Skeletal muscle cell (primary cell): Measurements from ENCODE around the gene TSPAN18.

Source experiments
- DNase-seq: peaks from one replicate; pipeline ENCODE4 v3.0.0-alpha.2; 2010; ENCODE audit warnings: low read depth
- H3K4me3 ChIP-seq: 2 replicates; pipeline ENCODE4 v1.5.1; 2011; ENCODE audit warnings: low read depth, mild to moderate bottlenecking, control low read depth, low read length, moderate library complexity

TSPAN18 gene

DNA sequence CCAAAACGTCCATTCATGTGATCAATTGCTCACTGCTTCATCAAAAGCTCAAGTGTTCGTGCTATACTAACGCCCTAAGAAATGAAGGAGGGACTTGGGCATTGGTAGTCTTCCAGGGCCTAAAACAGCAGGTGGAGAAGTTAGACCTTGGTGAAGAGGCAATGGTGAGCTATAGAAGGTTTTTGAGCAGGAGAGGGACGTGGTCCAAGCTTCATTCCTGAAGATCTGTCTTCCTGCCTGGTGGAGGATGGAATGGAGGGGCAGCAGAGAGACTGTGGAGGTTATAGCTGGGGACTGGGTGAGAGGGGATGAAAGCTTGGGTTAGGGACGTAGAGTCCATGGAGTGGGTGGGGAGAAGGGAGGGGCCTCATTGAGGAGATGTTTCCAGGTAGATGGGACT is 126.2 kb downstream of the TSPAN18 start:
- no peak overlapping the region for H3K4me3 ChIP-seq

DNA sequence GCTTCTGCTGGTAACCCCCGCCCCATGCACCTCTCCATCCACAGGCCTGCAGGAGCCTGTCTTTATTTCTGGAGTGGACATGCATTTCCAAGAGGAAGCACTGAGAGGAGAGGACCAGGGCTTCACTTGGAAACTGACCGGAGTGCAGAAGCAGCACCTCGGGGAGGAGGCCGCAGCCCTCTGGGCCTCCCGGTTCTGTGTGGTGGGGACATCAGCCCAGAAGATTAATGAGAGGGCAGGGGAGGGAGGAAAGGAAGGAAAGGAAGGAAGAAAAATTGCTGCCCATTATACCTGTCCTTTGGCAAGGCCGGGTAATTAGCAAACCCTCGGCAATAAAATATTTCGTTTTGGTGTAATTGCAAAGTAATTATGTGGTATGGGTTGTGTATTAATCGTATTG is 126.9 kb downstream of the TSPAN18 start:
- DNase-seq = no peak

More for the DNA sequence above, 126.2 kb downstream of the TSPAN18 start:
- DNase-seq = no peak

DNA sequence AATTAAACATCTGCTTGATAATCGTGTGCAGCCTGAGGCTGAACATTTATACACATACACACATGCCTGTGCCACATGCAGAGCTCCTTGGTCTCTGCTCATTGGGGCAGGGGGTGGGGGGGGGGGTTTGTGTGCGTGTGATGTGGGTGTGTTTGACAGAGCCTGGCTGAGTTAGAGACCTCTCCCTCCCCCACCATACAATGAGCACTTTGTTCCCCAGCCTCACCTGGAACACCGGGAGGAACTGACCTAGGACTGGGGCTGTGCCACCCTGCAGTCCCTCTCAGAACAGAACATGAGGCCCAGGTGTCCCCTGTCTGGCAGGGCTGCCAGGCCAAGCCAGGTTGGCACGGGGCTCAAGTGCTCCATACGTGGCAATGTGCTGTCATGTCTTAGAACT is 127.3 kb downstream of the TSPAN18 start:
- DNase-seq = no peak
- H3K4me3 ChIP-seq = no peak overlapping the region

More for the DNA sequence above, 126.9 kb downstream of the TSPAN18 start:
- H3K4me3 ChIP-seq = no peak overlapping the region

DNA sequence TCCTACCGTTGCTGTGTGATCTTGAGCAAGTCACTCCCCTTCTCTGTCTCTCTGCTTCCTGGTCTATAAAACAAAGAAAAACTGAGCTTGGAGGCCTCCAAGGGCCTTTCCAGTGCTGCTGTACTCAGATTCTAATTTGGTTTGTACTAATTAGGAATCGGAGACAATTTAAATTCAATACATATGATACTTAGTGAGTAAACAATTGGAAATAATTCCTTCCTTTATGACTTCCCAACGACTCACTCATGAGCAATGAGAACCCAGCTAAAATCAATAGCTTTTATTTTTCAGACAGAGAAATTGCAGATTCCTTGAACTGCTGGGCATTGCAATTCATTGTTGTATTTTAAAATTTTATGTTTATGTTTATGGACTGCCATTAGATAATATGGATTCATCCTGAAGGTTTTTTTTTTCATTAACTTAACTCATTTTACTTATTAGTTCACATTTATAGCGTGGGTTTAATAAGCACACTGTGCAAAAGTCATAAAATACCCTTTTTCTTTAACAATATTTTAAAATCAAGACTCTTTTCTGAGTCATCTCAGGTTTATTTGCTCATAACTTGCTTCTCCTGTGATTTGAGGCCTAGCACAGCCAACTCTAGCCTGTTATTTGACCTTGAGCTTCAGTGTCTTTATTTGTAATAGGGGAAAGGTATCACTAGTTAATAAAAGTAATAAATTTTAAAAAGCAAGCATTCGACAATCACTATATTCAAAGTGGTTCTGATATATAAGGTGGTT is 128.2 kb downstream of the TSPAN18 start:
- no peak overlapping the region for H3K4me3 ChIP-seq
- DNase-seq = no peak

DNA sequence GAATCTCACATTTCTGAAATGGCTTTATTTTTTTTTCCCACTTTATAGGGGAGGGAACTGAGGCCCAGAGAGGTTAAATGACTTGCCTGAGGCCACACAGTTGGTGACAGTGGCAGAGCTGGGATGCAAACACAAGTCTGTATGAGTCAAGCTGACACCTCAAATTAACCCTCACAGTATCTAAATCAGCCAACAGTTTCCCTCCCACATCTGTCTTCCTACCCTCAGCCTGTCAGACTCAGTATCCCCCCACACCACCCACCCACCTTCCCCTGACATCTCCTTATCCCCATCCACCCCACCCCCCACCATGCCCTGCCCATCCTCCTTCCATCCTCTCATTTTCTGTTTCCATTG is 128.7 kb downstream of the TSPAN18 start:
- DNase-seq = no peak
- no peak overlapping the region for H3K4me3 ChIP-seq

DNA sequence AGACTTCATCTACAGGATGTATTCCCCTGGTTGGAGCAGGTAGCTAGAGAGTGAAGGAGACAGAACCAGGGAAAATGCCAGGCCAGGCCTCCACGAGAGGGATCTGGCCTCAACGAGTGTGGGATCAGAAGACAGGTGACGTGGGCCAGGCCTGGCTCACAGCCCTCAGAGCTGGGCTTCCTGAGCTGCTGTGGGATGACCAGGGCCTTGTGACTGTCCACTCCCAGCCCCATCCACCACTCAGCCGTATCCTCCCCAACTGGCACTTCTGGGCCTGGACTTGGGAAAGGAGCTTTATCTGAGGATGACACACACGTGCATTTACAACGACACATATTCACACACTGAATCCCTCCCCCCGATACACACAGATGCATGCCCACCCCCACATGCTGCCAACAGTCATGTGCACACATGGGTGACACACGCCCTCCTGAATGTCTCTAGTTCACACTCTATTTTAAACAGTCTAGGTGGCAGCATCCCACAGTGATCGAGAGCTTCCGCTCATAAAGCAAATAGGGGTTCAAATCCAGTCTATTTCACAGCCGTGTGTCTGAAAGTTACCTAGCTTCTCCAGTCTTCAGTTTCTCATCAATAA is 130.8 kb downstream of the TSPAN18 start:
- DNase-seq = no peak

DNA sequence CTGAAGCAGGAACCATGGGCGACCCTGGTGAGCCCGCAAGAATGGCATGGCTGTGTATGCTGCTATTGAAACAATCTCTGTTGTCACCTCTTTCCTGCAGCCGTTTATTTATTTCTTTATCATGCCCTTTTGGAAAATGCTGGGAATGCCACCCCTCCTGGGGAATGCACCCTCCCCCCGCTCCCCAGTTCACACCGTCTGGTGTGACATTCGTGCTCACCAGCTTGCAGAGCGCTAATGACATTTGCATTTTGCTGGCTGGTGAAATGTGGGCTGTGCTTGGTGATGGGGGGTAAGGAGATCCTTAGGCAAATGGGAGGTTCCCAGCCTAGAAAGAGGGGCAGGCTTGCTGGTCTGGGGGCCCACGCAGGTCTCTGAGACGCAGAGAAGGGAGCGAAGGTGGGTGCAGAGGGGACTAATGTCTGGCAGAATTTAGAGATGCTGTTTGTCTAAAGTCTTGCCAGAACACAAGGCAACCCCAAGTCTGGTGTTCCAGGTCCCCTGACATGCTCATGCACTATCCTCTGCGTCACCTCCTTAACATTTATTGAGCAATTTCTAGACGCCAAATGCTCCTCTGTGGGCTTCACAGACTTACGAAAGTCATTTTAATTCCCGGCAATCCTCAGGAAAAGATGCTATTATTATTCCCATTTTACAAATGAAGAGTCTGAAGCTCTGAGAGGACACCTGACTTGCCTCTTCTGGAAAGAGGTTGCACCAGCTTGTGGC is 132.2 kb downstream of the TSPAN18 start:
- no peak overlapping the region for H3K4me3 ChIP-seq
- DNase-seq = peak; percentile 24

More for the DNA sequence above, 130.8 kb downstream of the TSPAN18 start:
- no peak overlapping the region for H3K4me3 ChIP-seq

DNA sequence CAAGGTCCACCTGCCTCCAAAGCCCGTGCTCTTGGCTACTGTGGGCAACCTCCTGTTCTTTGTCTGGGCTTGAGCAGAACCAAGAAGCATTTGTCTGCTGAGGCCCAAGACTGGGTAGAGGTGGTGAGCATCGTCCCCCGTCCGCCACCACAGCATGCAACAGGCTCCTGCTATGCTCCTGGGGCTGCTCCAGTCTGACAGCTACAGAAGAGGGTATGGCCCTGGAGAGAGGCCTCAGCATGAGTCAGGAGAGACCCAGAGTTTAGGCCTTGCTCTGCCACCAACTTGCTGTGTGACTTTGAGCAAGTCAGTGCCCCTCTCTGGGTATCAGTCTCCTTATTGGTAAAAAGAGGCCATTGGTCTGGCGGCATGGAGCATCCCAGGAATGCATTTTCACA is 132.8 kb downstream of the TSPAN18 start:
- no peak for DNase-seq
- H3K4me3 ChIP-seq = no peak overlapping the region

DNA sequence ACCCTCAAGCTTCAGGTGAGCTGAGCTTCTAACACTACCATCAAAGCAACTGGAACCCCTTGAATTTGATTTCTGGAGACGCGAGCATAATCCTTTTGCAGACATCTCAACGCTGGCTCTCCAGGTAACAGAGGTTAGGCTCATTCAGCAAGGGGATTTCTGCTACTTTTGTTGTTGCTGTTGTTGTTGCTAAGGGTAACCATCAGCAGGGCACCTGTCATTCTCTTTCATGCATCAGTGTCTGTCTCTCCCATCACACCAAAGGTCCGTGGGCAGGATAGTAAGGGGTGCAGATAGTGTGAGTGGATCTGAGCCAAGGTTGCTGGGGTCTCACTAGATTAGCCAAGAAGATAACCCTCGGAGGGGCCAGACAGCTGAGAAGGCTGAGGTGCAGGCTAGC is 133.6 kb downstream of the TSPAN18 start:
- H3K4me3 ChIP-seq = no peak overlapping the region
- DNase-seq = no peak

DNA sequence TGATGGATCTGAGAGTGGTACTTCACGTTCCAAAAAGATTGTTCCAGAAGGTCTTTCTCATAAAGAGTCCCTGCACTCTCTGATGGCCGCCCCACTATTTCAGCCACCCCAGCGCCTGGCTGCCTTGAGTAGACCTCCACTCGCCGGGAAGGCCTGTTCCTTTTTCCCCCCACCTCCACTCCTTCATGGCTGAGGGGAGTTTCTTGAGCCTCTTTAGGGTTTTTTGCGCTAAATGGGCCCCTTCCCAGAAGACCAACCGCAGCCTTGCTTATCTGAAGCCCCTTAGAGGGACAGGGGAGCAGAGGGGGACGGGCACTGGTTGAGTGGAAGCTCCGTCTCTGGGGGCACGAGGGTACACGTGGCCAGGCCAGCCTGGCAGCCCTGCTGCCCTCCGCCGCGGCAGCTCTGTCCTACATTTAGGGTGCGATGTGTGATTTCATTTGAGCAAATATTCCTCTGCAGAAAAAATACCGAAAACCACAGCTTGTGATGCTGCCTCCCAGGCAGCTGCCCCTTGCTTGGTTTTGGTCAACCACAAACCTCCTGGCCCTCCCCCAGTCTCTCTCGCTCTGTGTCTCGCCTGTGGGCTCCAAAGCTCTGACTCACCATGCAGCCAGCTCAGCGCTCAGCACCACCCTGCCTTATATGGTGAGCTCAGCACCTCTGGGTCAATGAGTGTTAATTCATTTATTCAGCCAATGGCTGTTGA is 135.2 kb downstream of the TSPAN18 start:
- no peak overlapping the region for H3K4me3 ChIP-seq
- DNase-seq = peak; percentile 96

DNA sequence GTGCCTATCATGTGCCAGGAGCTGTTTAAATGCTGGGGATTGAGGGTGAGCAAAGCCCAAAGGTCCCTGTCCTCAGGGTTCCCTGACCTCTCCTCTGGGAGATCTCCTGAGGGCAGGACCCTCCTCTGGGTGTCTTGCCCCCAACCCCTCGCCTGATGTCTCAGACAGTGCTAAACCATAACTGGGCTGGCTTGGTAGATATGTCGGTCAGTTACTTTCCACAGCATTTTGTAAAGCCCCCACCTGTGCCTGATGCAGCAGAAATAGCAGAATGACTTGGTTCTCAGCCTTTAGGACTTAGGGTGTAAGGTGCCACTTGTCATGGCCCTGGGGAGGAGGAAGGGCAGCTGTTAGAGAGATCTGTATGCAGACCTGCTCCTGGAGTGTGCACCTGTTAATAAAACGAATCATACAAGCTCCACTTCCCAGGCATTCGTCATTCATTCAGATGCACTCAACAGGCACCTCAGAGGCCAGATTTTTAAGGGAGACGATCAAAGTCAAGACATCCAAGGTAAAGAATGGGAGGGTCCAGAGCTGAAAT is 135.9 kb downstream of the TSPAN18 start:
- no peak for DNase-seq
- H3K4me3 ChIP-seq = no peak overlapping the region

DNA sequence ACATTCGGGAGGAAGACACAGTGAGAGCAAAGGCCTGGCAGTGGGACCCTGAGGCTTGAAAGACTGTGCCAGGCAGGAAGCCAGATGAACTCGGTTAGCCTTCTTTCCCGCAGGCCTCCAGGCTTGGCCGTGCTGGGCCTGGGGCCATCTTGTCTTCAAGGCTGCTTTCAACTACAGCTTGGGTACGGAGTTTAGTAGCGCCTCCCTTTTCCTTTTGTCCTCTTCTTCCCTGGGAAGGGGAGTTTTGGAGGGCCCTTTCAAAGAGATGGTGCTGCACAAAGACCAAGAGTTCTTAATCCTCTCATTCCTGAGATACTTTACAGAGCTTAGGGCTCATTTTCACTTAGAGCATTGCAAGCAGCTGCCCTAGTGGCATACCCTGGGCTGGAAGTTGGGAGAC is 136.5 kb downstream of the TSPAN18 start:
- H3K4me3 ChIP-seq = no peak overlapping the region

DNA sequence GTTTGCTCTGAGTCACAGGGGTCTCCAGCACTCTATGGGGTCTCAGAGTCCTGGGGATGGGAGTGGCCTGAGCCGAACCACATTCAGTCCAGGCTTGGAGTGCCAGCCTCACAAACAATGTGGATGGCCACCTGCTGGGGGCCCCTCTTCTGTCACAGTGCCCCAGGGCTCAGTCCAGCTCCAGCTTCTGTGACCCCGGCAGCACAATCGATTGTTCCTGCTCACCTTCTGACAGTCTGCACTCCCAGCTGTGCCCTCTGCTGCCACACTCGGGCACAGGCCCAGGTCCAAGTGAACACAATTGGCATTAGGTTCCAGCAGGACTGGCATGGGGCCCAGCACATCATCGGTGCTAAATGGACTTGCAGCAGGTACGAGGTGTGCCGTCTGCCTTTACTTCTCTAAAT is 139.1 kb downstream of the TSPAN18 start:
- no peak overlapping the region for H3K4me3 ChIP-seq
- no peak for DNase-seq

More for the DNA sequence above, 136.5 kb downstream of the TSPAN18 start:
- no peak for DNase-seq

DNA sequence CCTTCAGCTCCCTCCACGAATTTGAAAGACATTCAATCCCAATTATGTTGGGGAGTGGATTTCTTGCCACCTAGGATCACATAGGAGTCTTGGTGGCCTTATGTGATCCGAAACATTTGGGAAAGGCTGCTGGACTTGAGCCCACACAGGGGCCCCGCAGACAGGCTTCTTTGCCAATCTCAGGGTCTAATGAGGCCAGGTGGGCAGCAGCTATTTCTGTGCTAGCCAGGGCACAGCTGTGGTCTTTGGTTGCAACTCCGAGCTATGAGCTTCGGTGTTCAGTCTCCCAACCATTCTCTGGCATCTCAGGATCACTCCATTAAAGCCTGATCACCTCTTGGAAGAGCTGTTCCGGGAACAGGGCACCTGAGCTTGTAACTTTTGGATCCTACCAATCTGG is 139.5 kb downstream of the TSPAN18 start:
- DNase-seq = no peak
- H3K4me3 ChIP-seq = no peak overlapping the region

DNA sequence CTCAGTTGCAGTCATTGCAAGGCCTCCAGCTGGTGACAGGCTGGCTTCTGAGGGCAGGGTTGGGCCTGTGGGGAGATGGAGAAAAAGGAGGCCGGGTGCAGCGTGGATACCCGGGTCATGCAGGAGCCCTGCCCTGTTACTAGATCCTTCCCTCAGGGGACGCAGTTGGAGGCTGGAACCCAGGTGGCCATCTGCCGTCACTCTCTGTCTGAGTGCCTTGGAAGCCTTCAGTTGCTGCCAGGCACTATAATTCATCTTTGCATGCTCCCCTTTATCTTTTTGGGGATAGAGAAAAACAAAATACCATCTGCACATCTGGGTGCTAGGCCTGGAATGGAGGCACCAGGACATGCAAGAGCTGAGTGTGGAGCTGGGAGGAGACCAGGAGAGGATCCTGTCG is 141.3 kb downstream of the TSPAN18 start:
- no peak overlapping the region for H3K4me3 ChIP-seq
- no peak for DNase-seq

DNA sequence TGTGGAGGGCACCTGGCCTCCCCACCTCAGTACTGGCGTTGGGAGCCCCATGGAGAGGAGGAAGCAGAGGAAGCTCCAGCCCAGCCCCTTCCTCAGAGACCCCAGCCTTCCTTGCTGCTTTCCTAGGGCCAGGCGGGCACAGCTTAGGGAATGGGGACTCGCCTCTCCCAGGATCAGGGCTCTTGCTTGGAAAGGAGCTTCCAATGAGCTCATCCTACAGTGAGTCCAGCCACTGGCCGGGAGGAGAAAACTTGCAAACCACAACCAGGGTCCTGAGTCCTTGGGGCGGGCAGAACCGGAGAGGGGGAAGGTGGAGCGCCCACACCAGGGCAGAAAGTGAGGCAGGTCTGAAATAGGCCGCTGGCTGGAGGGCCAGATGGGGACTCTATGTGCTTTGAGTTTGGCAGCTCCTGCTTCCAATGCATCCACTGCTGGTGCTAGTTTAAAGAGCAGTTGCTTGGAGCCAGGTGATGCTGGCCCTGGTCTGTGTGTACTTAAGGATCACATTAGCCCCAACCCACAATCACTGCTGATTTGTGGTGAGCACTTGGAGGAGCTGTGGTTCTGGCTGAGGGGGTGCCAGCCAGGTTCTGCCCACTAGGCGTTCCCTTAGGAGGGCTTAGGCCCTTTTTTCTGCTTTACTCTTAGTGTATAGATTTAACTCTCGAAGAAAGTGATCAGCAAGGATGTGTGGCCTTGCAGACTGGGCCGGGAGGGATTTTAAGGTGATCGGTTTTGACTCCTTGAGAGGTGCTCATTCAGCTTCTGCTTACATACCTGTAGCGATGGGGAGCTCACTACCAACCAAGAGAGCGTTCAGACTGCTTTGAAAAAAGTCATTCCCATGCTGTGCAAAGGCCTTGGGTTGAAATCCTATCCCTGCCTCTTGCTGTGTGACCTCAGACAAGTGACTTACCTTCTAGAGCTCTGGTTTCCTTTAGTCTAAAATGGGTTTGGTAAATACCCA is 142.0 kb downstream of the TSPAN18 start:
- no peak for DNase-seq
- no peak overlapping the region for H3K4me3 ChIP-seq

DNA sequence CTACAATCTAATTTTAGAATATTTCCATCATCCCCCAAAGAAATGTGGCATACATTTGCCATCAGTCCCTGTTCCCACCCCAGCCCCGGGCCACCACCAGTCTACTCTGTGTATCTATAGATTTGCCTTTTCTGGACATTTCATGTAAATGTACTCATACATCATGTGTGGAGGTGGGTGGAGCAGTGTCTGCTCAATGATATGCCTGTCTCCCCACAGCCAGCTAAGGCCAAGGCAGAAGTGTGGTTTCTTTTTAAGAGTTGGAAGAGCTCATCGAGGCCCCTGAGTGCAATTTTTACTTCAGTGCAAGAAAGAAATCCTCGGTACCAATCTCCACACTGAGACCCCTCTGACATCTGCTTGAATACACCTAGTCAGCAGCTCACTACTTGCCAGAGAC is 143.4 kb downstream of the TSPAN18 start:
- no peak for DNase-seq
- H3K4me3 ChIP-seq = no peak overlapping the region

DNA sequence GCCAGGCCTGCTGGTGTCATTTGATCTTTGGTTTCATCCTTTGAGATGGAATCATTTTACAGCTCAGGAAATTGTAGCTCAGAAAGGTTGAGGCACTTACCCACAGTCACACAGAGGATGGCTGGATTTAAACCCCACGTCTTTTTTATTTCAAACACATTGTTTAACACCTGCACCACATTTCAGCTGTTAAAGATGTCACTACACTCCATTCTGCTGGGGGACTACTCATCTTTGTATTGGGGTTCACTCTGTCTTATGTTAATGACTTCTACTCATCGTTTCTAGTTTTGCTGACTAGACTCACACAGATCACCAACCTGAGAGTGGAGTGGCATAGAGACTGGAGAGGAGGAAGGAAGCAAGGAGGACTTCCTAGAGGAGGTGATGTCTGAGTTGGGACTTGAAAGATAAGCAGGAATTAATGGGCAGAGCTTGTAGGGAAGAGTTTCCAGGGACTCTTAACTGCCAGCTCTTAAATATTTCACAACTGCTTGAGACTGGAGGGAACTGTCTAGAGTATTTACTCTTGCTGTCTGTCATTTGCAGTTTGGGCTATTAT is 143.9 kb downstream of the TSPAN18 start:
- H3K4me3 ChIP-seq = no peak overlapping the region
- no peak for DNase-seq
